Liver (tissue), 3 donors: ENCODE measurements around the gene TENT4B.

Source experiments
- RAD21 ChIP-seq, 2 donors: IDR thresholded peaks; 2 replicates each; pipeline ENCODE4 v1.6.1; 2016; ENCODE audit warnings: antibody characterized with exemption in 2 of 2, mild to moderate bottlenecking in 2 of 2
- TF ChIP-seq, protein P1 (sequence below): fragments of 150-350 bp; IDR thresholded peaks from 2 replicates; pipeline ENCODE4 v1.5.1; 2017; ENCODE audit warnings: improper control_type of control experiment, low read depth, low read length; ENCODE audit not compliant: missing input control
- TF ChIP-seq, protein P2 (sequence below): IDR thresholded peaks from 2 replicates; pipeline ENCODE4 v1.6.1; 2016; ENCODE audit warnings: antibody characterized with exemption
- donor health status: healthy.
- donor health status: healthy.

DNA sequence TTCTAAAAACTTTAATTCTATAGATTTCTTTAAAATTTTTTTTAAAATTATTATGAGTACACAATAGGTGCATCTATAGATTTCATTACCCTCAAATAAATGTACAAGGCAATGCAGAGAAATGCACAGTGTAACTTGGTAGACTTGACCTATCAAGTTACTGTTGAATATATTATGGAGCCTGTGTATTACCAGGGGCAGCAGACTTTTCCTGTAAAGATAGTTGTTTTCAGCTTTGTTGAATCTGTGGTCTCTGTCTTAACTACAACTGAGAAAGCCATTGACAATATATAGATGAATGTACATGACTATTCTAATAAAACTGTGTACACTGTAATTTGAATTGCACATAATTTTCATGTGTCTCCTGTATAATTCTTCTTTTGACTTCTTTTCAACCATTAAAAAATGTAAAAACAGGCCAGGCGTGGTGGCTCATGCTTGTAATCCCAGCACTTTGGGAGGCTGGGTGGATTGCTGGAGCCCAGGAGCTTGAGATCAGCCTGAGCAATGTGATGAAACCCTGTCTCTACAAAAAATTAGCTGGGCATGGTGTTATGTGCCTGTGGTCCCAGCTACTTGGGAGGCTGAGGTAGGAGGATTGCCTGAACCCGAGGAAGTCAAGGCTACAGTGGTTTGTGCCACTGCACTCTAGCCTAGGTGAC is 39.4 kb downstream of the TENT4B start:
- TF ChIP-seq, protein P1, sequence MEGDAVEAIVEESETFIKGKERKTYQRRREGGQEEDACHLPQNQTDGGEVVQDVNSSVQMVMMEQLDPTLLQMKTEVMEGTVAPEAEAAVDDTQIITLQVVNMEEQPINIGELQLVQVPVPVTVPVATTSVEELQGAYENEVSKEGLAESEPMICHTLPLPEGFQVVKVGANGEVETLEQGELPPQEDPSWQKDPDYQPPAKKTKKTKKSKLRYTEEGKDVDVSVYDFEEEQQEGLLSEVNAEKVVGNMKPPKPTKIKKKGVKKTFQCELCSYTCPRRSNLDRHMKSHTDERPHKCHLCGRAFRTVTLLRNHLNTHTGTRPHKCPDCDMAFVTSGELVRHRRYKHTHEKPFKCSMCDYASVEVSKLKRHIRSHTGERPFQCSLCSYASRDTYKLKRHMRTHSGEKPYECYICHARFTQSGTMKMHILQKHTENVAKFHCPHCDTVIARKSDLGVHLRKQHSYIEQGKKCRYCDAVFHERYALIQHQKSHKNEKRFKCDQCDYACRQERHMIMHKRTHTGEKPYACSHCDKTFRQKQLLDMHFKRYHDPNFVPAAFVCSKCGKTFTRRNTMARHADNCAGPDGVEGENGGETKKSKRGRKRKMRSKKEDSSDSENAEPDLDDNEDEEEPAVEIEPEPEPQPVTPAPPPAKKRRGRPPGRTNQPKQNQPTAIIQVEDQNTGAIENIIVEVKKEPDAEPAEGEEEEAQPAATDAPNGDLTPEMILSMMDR: no peak
- no peak for TF ChIP-seq RAD21 (IDR thresholded peaks at IDR 0.05)
- TF ChIP-seq, protein P2, sequence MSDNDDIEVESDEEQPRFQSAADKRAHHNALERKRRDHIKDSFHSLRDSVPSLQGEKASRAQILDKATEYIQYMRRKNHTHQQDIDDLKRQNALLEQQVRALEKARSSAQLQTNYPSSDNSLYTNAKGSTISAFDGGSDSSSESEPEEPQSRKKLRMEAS: no peak
